ENCODE data around the gene B4GALT3. TPM values are rescaled to one million over a fixed set of nuclear protein-coding genes. Genes with fewer than 3 reads are reported as not detected.

B4GALT3 gene
- polyA plus RNA-seq, 3 donors = 16.8 to 50.3 (median 21.0) TPM

DNA sequence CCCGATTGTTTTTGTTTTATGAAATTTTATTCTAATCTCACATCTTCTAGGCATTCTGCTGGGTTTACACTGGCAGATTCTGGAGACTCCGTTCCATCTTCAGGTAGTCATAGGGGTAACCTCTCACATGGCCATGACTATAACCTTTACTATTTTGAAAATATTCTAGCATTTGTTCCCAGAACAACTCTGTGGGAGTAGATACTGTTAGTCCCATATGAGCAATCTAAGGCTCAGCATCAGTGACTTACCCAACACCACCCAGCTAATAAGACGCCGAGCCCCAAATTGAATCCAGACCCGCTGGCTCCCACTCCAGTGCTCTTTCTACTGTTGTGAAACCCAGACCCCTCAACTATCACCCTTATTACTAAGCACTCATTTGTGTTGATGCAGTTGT lies 11.7 kb upstream of the B4GALT3 start:
- WGBS (ENCODE audit: insufficient coverage) = no CpG with 5 or more reads among the region's 5 CpGs
- Histone ChIP-seq H3K9me3 (replicated peaks in 1 of 2; ENCODE audit: control insufficient read depth in 1 of 2, insufficient read depth in 1 of 2, low read length in 2 of 2) (no peaks in the 10 kb centered on the region), H3K27ac (ENCODE audit: low read depth in 1 of 2, low read length in 2 of 2) (no peak overlapping the region), H3K4me3 (replicated peaks in 1 of 3; ENCODE audit: low read depth in 2 of 3, low read length in 3 of 3) (no peak overlapping the region), H3K9ac (ENCODE audit: insufficient read depth, low read length, poor library complexity, severe bottlenecking) (no peak overlapping the region), H3K4me1 (ENCODE audit: control insufficient read depth in 1 of 2, insufficient read depth in 2 of 2, low read length in 2 of 2) (peaks cover 64 to 66% of the 10 kb centered on the region in 2 donors), H3K4me2 (replicated peaks; ENCODE audit: extremely low read depth, low read length, poor library complexity, severe bottlenecking) (no peak overlapping the region), H2AFZ (ENCODE audit: insufficient read depth, low read depth, low read length, poor library complexity, severe bottlenecking) (no peak overlapping the region), H3K79me2 (ENCODE audit: insufficient read depth, low read length) (no peaks in the 10 kb centered on the region), H4K20me1 (ENCODE audit: insufficient read depth, low read length) (no peaks in the 10 kb centered on the region), H3K36me3 (replicated peaks in 1 of 2; ENCODE audit: control insufficient read depth in 1 of 2, insufficient read depth in 2 of 2, low read length in 2 of 2) (no peaks in the 10 kb centered on the region), H3K27me3 (ENCODE audit: control insufficient read depth in 2 of 2, insufficient read depth in 2 of 2, low read length in 2 of 2) (no peaks in the 10 kb centered on the region)
- Mint-ChIP-seq H3K4me1 (peaks cover 77% of the 10 kb centered on the region), H3K27me3 (ENCODE audit: low read depth in 3 of 3) (peaks cover 0 to 4% (median 1%) of the 10 kb centered on the region in 3 donors), H3K27ac (peak overlapping the region in 1 of 7 donors; percentile 45), H3K4me3 (no peak overlapping the region), H3K9me3 (no peaks in the 10 kb centered on the region), H3K36me3 (peaks cover 0 to 4% of the 10 kb centered on the region in 2 donors)
- TF ChIP-seq, protein P1, sequence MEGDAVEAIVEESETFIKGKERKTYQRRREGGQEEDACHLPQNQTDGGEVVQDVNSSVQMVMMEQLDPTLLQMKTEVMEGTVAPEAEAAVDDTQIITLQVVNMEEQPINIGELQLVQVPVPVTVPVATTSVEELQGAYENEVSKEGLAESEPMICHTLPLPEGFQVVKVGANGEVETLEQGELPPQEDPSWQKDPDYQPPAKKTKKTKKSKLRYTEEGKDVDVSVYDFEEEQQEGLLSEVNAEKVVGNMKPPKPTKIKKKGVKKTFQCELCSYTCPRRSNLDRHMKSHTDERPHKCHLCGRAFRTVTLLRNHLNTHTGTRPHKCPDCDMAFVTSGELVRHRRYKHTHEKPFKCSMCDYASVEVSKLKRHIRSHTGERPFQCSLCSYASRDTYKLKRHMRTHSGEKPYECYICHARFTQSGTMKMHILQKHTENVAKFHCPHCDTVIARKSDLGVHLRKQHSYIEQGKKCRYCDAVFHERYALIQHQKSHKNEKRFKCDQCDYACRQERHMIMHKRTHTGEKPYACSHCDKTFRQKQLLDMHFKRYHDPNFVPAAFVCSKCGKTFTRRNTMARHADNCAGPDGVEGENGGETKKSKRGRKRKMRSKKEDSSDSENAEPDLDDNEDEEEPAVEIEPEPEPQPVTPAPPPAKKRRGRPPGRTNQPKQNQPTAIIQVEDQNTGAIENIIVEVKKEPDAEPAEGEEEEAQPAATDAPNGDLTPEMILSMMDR (IDR thresholded peaks at IDR 0.05) = no peak
- no peak for DNase-seq
- intact Hi-C loops (cut with micrococcal nuclease) = no loop called here

DNA sequence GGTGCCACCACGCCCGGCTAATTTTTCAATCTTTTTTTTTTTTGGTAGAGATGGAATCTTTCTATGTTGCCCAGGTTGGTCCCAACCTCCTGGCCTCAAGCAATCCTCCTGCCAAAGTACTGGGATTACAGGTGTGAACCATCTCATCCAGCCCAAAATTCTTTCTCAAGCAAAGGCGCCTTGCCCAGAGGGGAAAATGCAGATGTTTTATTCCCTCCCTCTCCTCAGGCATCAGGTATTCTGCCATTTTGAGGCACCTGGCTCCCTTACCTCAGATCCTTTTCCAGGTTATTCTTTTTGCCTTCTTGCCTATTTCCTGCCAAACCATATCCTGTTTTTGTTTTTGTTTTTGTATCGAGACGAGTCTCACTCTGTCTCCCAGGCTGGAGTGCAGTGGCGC lies 11.1 kb upstream of the B4GALT3 start:
- Histone ChIP-seq H3K4me3 (replicated peaks in 1 of 3; ENCODE audit: low read depth in 2 of 3, low read length in 3 of 3) (no peak overlapping the region), H3K79me2 (ENCODE audit: insufficient read depth, low read length) (no peaks in the 10 kb centered on the region), H4K20me1 (ENCODE audit: insufficient read depth, low read length) (no peaks in the 10 kb centered on the region), H3K27ac (ENCODE audit: low read depth in 1 of 2, low read length in 2 of 2) (no peak overlapping the region), H3K9me3 (replicated peaks in 1 of 2; ENCODE audit: control insufficient read depth in 1 of 2, insufficient read depth in 1 of 2, low read length in 2 of 2) (no peaks in the 10 kb centered on the region), H3K36me3 (replicated peaks in 1 of 2; ENCODE audit: control insufficient read depth in 1 of 2, insufficient read depth in 2 of 2, low read length in 2 of 2) (no peaks in the 10 kb centered on the region), H3K4me1 (ENCODE audit: control insufficient read depth in 1 of 2, insufficient read depth in 2 of 2, low read length in 2 of 2) (peaks cover 66 to 67% of the 10 kb centered on the region in 2 donors), H3K9ac (ENCODE audit: insufficient read depth, low read length, poor library complexity, severe bottlenecking) (no peak overlapping the region), H3K27me3 (ENCODE audit: control insufficient read depth in 2 of 2, insufficient read depth in 2 of 2, low read length in 2 of 2) (no peaks in the 10 kb centered on the region), H2AFZ (ENCODE audit: insufficient read depth, low read depth, low read length, poor library complexity, severe bottlenecking) (no peak overlapping the region), H3K4me2 (replicated peaks; ENCODE audit: extremely low read depth, low read length, poor library complexity, severe bottlenecking) (no peak overlapping the region)
- intact Hi-C loops (cut with micrococcal nuclease) = no loop called here
- no peak overlapping the region for H3K4me3 Mint-ChIP-seq
- peaks cover 80% of the 10 kb centered on the region for H3K4me1 Mint-ChIP-seq
- TF ChIP-seq, protein P1 (IDR thresholded peaks at IDR 0.05) = no peak
- H3K27me3 Mint-ChIP-seq (ENCODE audit: low read depth in 3 of 3) = peaks cover 0 to 4% (median 1%) of the 10 kb centered on the region in 3 donors
- H3K27ac Mint-ChIP-seq = peak overlapping the region in 3 of 7 donors; percentile 5 to 27 (median 21)
- no peaks in the 10 kb centered on the region for H3K9me3 Mint-ChIP-seq
- no peak for DNase-seq
- 100% methylated on average over 1 of the region's 6 CpGs for WGBS (ENCODE audit: insufficient coverage)
- peaks cover 0 to 4% of the 10 kb centered on the region in 2 donors for H3K36me3 Mint-ChIP-seq
